GDM1 (cell line): ENCODE results near the gene EOGT.

Source experiments
- DNase-seq: peaks from one replicate; lab custom pipeline; 2025; lab: John Stamatoyannopoulos, UW

Gene EOGT

GRCh38 chr3:68957895-68958294 lies 55.6 kb downstream of the EOGT start:
- DNase-seq = no peak

- no peak for DNase-seq
Measured at GRCh38 chr3:68953816-68954444, 59.6 kb downstream of the EOGT start.

GRCh38 chr3:68945225-68945624 lies 68.3 kb downstream of the EOGT start:
- DNase-seq = no peak

GRCh38 chr3:68943753-68944500 lies 69.6 kb downstream of the EOGT start:
- no peak for DNase-seq

GRCh38 chr3:68941055-68941454 lies 72.4 kb downstream of the EOGT start:
- DNase-seq = no peak

- DNase-seq = no peak
Measured at GRCh38 chr3:68936856-68937255, 76.6 kb downstream of the EOGT start.

GRCh38 chr3:68935778-68936177 lies 77.7 kb downstream of the EOGT start:
- DNase-seq = no peak

GRCh38 chr3:68931406-68932149 lies 81.9 kb downstream of the EOGT start:
- no peak for DNase-seq
